CD14-positive monocyte (primary cell): Measurements from ENCODE around the gene RPUSD3. TPM values are rescaled to one million over a fixed set of nuclear protein-coding genes. Genes with fewer than 3 reads are reported as not detected.

Experiments
- DNase-seq, 3 donors: peaks; one replicate each; pipeline ENCODE4 v3.0.0-alpha.2; 2011 to 2022
- H2AFZ ChIP-seq: 2 replicates; pipeline ENCODE4 v1.6.0; 2012; ENCODE audit warnings: mild to moderate bottlenecking, low read depth, low read length, inconsistent platforms; ENCODE audit not compliant: insufficient read depth, poor library complexity, severe bottlenecking
- H3K27ac ChIP-seq, 2 donors: 1 replicate in 1 of 2; 2 replicates in 1 of 2; pipeline ENCODE4 v1.5.1; 2012 to 2013; ENCODE audit warnings: low read length in 2 of 2, control low read depth in 1 of 2, inconsistent platforms in 1 of 2, low read depth in 1 of 2, mild to moderate bottlenecking in 1 of 2
- H3K27me3 ChIP-seq, 2 donors: one replicate each; pipeline versions ENCODE4 v1.6.0 to v1.6.1; 2011 to 2013; ENCODE audit warnings: low read length in 2 of 2; ENCODE audit not compliant: control insufficient read depth in 2 of 2, insufficient read depth in 2 of 2
- H3K36me3 ChIP-seq, 2 donors: replicated peaks in 1 of 2; 1 replicate in 1 of 2; 2 replicates in 1 of 2; pipeline versions ENCODE4 v1.5.1 to v1.6.1; 2012 to 2013; ENCODE audit warnings: low read length in 2 of 2, control low read depth in 1 of 2, inconsistent platforms in 1 of 2, mild to moderate bottlenecking in 1 of 2; ENCODE audit not compliant: insufficient read depth in 2 of 2, control insufficient read depth in 1 of 2
- H3K4me1 ChIP-seq, 2 donors: 1 replicate in 1 of 2; 2 replicates in 1 of 2; pipeline versions ENCODE4 v1.5.1 to v1.6.1; 2012 to 2013; ENCODE audit warnings: low read length in 2 of 2, control low read depth in 1 of 2, inconsistent platforms in 1 of 2, mild to moderate bottlenecking in 1 of 2, moderate library complexity in 1 of 2; ENCODE audit not compliant: insufficient read depth in 2 of 2, control insufficient read depth in 1 of 2
- H3K4me2 ChIP-seq: replicated peaks from 2 replicates; pipeline ENCODE3; 2012; ENCODE audit warnings: low read length, moderate library complexity, mild to moderate bottlenecking; ENCODE audit not compliant: poor library complexity, severe bottlenecking; ENCODE audit errors: extremely low read depth
- H3K4me3 ChIP-seq, 3 experiments: fragments of 200-600 bp in 1 of 3; sonication (generic) in 1 of 3; replicated peaks in 1 of 3; 1 replicate in 2 of 3; 2 replicates in 1 of 3; pipeline ENCODE4 v1.5.1; 2011 to 2013; ENCODE audit warnings: low read length in 3 of 3, mild to moderate bottlenecking in 3 of 3, control low read depth in 2 of 3, low read depth in 2 of 3, inconsistent platforms in 1 of 3, moderate library complexity in 1 of 3
- H3K79me2 ChIP-seq: 2 replicates; pipeline ENCODE4 v1.6.0; 2012; ENCODE audit warnings: mild to moderate bottlenecking, control low read depth, inconsistent platforms, low read length, moderate library complexity; ENCODE audit not compliant: insufficient read depth
- H3K9ac ChIP-seq: 2 replicates; pipeline ENCODE4 v1.6.0; 2017; ENCODE audit warnings: low read length, mild to moderate bottlenecking; ENCODE audit not compliant: insufficient read depth, poor library complexity, severe bottlenecking
- H3K9me3 ChIP-seq, 2 donors: replicated peaks in 1 of 2; 1 replicate in 1 of 2; 2 replicates in 1 of 2; pipeline versions ENCODE4 v1.5.1 to v1.6.1; 2012 to 2013; ENCODE audit warnings: low read length in 2 of 2, control low read depth in 1 of 2; ENCODE audit not compliant: control insufficient read depth in 1 of 2, insufficient read depth in 1 of 2
- H4K20me1 ChIP-seq: 2 replicates; pipeline ENCODE4 v1.6.0; 2012; ENCODE audit warnings: mild to moderate bottlenecking, low read length, control low read depth, moderate library complexity; ENCODE audit not compliant: insufficient read depth
- H3K27ac Mint-ChIP-seq, 7 donors: one replicate each; pipeline ENCODE4 v1.8.0; 2020; ENCODE audit warnings: mild to moderate bottlenecking in 7 of 7, mixed read lengths in 7 of 7, moderate library complexity in 6 of 7, inconsistent platforms in 2 of 7
- H3K27me3 Mint-ChIP-seq, 3 donors: one replicate each; pipeline ENCODE4 v1.8.0; 2021 to 2022; ENCODE audit warnings: low read depth in 3 of 3, mild to moderate bottlenecking in 3 of 3, mixed read lengths in 3 of 3, moderate library complexity in 3 of 3, inconsistent platforms in 1 of 3
- H3K36me3 Mint-ChIP-seq, 2 donors: one replicate each; pipeline ENCODE4 v1.8.0; 2020; ENCODE audit warnings: mixed read lengths in 2 of 2, inconsistent platforms in 1 of 2, mild to moderate bottlenecking in 1 of 2
- H3K4me1 Mint-ChIP-seq: one replicate; pipeline ENCODE4 v1.8.0; 2020; ENCODE audit warnings: mild to moderate bottlenecking, mixed read lengths
- H3K4me3 Mint-ChIP-seq, 2 donors: one replicate each; pipeline ENCODE4 v1.8.0; 2020; ENCODE audit warnings: mild to moderate bottlenecking in 2 of 2, mixed read lengths in 2 of 2, moderate library complexity in 1 of 2
- H3K9me3 Mint-ChIP-seq, 7 donors: one replicate each; pipeline ENCODE4 v1.8.0; 2020 to 2022; ENCODE audit warnings: mixed read lengths in 7 of 7, mild to moderate bottlenecking in 6 of 7, moderate library complexity in 6 of 7, inconsistent platforms in 2 of 7
- WGBS: methylation state at CpG from one replicate; pipeline ENCODE4 v1.1.5; 2013; ENCODE audit warnings: missing lambda C conversion rate; ENCODE audit not compliant: insufficient coverage; 5-methylcytosine and 5-hydroxymethylcytosine counted together
- intact Hi-C, 2 donors: fragments of 100-400 bp; cut with micrococcal nuclease; formaldehyde crosslinking; loops; one replicate each; pipeline versions ENCODE4 v1.15.0 to v1.15.1; 2023
- polyA plus RNA-seq, 3 donors: library from polyadenylated mRNA; depleted of rRNA in 1 of 3; unstranded in 2 of 3; stranded (reverse) in 1 of 3; fragments of 300-500 nt in 2 of 3; fragments of >200 nt in 1 of 3; fragmentation: Illumina TruSeq in 2 of 3; gene quantifications; 1 replicate in 2 of 3; 2 replicates in 1 of 3; pipeline ENCODE4 v1.2.3, GENCODE V29; 2012 to 2021
- TF ChIP-seq, protein P1 (sequence below): fragments of 200-600 bp; IDR thresholded peaks from one replicate; pipeline ENCODE4 v1.8.0; 2022; ENCODE audit warnings: antibody characterized with exemption, mild to moderate bottlenecking

RPUSD3 gene
- polyA plus RNA-seq, 3 donors = 42.6 to 51.5 (median 43.4) TPM

GRCh38 chr3:9837701-9838582 lies 5.9 kb downstream of the RPUSD3 start:
- Histone ChIP-seq H3K9ac (no peak overlapping the region), H4K20me1 (no peaks in the 10 kb centered on the region), H3K4me2 (no peak overlapping the region), H3K9me3 (no peaks in the 10 kb centered on the region), H2AFZ (no peak overlapping the region), H3K4me3 (no peak overlapping the region), H3K27ac (peak overlapping the region in 1 of 2 donors; percentile 42), H3K4me1 (peaks cover 17% of the 10 kb centered on the region in 2 donors), H3K36me3 (peaks cover 57 to 70% of the 10 kb centered on the region in 2 donors), H3K27me3 (no peaks in the 10 kb centered on the region), H3K79me2 (peaks cover 2% of the 10 kb centered on the region)
- Mint-ChIP-seq H3K27me3 (peaks cover 0 to 6% (median 2%) of the 10 kb centered on the region in 3 donors), H3K27ac (peak overlapping the region in 2 of 7 donors; percentile 63 to 73), H3K4me3 (peak overlapping the region in 1 of 2 donors; percentile 30), H3K9me3 (no peaks in the 10 kb centered on the region), H3K36me3 (peaks cover 67 to 75% of the 10 kb centered on the region in 2 donors), H3K4me1 (peaks cover 21% of the 10 kb centered on the region)
- TF ChIP-seq, protein P1, sequence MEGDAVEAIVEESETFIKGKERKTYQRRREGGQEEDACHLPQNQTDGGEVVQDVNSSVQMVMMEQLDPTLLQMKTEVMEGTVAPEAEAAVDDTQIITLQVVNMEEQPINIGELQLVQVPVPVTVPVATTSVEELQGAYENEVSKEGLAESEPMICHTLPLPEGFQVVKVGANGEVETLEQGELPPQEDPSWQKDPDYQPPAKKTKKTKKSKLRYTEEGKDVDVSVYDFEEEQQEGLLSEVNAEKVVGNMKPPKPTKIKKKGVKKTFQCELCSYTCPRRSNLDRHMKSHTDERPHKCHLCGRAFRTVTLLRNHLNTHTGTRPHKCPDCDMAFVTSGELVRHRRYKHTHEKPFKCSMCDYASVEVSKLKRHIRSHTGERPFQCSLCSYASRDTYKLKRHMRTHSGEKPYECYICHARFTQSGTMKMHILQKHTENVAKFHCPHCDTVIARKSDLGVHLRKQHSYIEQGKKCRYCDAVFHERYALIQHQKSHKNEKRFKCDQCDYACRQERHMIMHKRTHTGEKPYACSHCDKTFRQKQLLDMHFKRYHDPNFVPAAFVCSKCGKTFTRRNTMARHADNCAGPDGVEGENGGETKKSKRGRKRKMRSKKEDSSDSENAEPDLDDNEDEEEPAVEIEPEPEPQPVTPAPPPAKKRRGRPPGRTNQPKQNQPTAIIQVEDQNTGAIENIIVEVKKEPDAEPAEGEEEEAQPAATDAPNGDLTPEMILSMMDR = no peak
- peak in 2 of 3 donors; percentile 25 to 39 for DNase-seq
- intact Hi-C loops = no loop called here
- WGBS = 55% methylated on average over 6 of the region's 12 CpGs

GRCh38 chr3:9834520-9835380 lies 9.1 kb downstream of the RPUSD3 start:
- TF ChIP-seq, protein P1 = no peak
- Histone ChIP-seq H4K20me1 (no peaks in the 10 kb centered on the region), H3K4me2 (no peak overlapping the region), H3K27me3 (no peaks in the 10 kb centered on the region), H3K79me2 (no peaks in the 10 kb centered on the region), H2AFZ (no peak overlapping the region), H3K4me1 (peaks cover 11 to 14% of the 10 kb centered on the region in 2 donors), H3K9me3 (no peaks in the 10 kb centered on the region), H3K27ac (no peak overlapping the region), H3K4me3 (no peak overlapping the region), H3K9ac (no peak overlapping the region), H3K36me3 (peaks cover 43 to 63% of the 10 kb centered on the region in 2 donors)
- Mint-ChIP-seq H3K4me1 (peaks cover 13% of the 10 kb centered on the region), H3K4me3 (no peak overlapping the region), H3K27ac (peak overlapping the region in 5 of 7 donors; percentile 11 to 64 (median 56)), H3K9me3 (no peaks in the 10 kb centered on the region), H3K36me3 (peaks cover 55 to 76% of the 10 kb centered on the region in 2 donors), H3K27me3 (peaks cover 0 to 4% (median 2%) of the 10 kb centered on the region in 3 donors)
- no peak for DNase-seq
- intact Hi-C loops = no loop called here
- 94% methylated on average over 15 of the region's 18 CpGs for WGBS
